Thoracic aorta (tissue), 2 donors: ENCODE data around the gene MAD1L1. TPM values are rescaled to one million over a fixed set of nuclear protein-coding genes. Genes with fewer than 3 reads are reported as not detected.

ENCODE experiments used
- ATAC-seq: fragments of 150-250 bp; one replicate; pipeline ENCODE4 v1.8.0; 2017; ENCODE audit warnings: low read depth; ENCODE audit not compliant: insufficient number of reproducible peaks, low FRiP score
- DNase-seq: peaks from one replicate; pipeline ENCODE4 v3.0.0-alpha.2; 2020; ENCODE audit warnings: low spot score
- H3K27ac ChIP-seq, 2 donors: fragments of 200-600 bp; sonication (generic); 1 replicate in 1 of 2; 2 replicates in 1 of 2; pipeline ENCODE4 v1.5.1; 2016; ENCODE audit warnings: mild to moderate bottlenecking in 2 of 2, moderate library complexity in 2 of 2
- H3K27me3 ChIP-seq: fragments of 200-600 bp; sonication (generic); replicated peaks from 2 replicates; pipeline ENCODE4 v1.6.0; 2016; ENCODE audit warnings: mild to moderate bottlenecking; ENCODE audit not compliant: insufficient read depth
- H3K36me3 ChIP-seq: fragments of 200-600 bp; sonication (generic); one replicate; pipeline ENCODE4 v1.5.1; 2016
- H3K4me1 ChIP-seq, 2 donors: fragments of 200-600 bp; sonication (generic); 1 replicate in 1 of 2; 2 replicates in 1 of 2; pipeline versions ENCODE4 v1.5.1 to v1.6.0; 2016; ENCODE audit warnings: low read depth in 2 of 2, mild to moderate bottlenecking in 1 of 2; ENCODE audit not compliant: control insufficient read depth in 1 of 2
- H3K4me3 ChIP-seq: fragments of 200-600 bp; sonication (generic); 2 replicates; pipeline ENCODE4 v1.5.1; 2016; ENCODE audit warnings: mild to moderate bottlenecking
- H3K9me3 ChIP-seq: fragments of 200-600 bp; sonication (generic); 2 replicates; pipeline ENCODE4 v1.5.1; 2016
- CTCF ChIP-seq: fragments of 200-600 bp; sonication (generic); IDR thresholded peaks from one replicate; pipeline ENCODE4 v1.5.1; 2019; ENCODE audit warnings: antibody characterized with exemption
- total RNA-seq, 2 donors: library from RNA; depleted of rRNA; stranded (reverse); fragments of >200 nt; gene quantifications; one replicate each; pipeline versions ENCODE4 v1.1.0 to v1.2.3, GENCODE V29; 2016

MAD1L1 gene
- total RNA-seq, 2 donors from 2014 or later, result 27.4 to 41.3 TPM

GRCh38 chr7:2266911-2267310 is 34.2 kb upstream of the MAD1L1 start:
- Histone ChIP-seq H3K27me3 (no peaks in the 10 kb centered on the region), H3K4me3 (no peak overlapping the region), H3K36me3 (peaks cover 17% of the 10 kb centered on the region), H3K27ac (no peak overlapping the region), H3K4me1 (no peaks in the 10 kb centered on the region), H3K9me3 (no peaks in the 10 kb centered on the region)
- TF ChIP-seq CTCF, result no peak
- no peak for ATAC-seq
- no peak for DNase-seq

GRCh38 chr7:2264158-2264557 is 31.4 kb upstream of the MAD1L1 start:
- no peaks in the 10 kb centered on the region for H3K4me1 ChIP-seq
- ATAC-seq (no peak), DNase-seq (no peak)
- H3K9me3 ChIP-seq, result no peaks in the 10 kb centered on the region
- H3K36me3 ChIP-seq, result peaks cover 8% of the 10 kb centered on the region
- H3K4me3 ChIP-seq, result no peak overlapping the region
- no peaks in the 10 kb centered on the region for H3K27me3 ChIP-seq
- no peak for TF ChIP-seq CTCF
- no peak overlapping the region for H3K27ac ChIP-seq

GRCh38 chr7:2263176-2263575 is 30.4 kb upstream of the MAD1L1 start:
- no peak overlapping the region for H3K27ac ChIP-seq
- no peak for DNase-seq
- H3K36me3 ChIP-seq, result peaks cover 8% of the 10 kb centered on the region
- no peaks in the 10 kb centered on the region for H3K4me1 ChIP-seq
- no peak for ATAC-seq
- no peak for TF ChIP-seq CTCF
- H3K9me3 ChIP-seq, result no peaks in the 10 kb centered on the region
- no peaks in the 10 kb centered on the region for H3K27me3 ChIP-seq
- H3K4me3 ChIP-seq, result no peak overlapping the region

- Histone ChIP-seq H3K27me3 (no peaks in the 10 kb centered on the region), H3K27ac (no peak overlapping the region), H3K4me1 (no peaks in the 10 kb centered on the region), H3K4me3 (no peak overlapping the region), H3K9me3 (no peaks in the 10 kb centered on the region), H3K36me3 (peaks cover 8% of the 10 kb centered on the region)
- no peak for ATAC-seq
- DNase-seq, result no peak
- TF ChIP-seq CTCF, result no peak
Measured at GRCh38 chr7:2261611-2262010, 28.9 kb upstream of the MAD1L1 start.

- Histone ChIP-seq H3K4me3 (no peak overlapping the region), H3K4me1 (no peaks in the 10 kb centered on the region), H3K9me3 (no peaks in the 10 kb centered on the region), H3K27ac (no peak overlapping the region), H3K36me3 (peaks cover 8% of the 10 kb centered on the region), H3K27me3 (no peaks in the 10 kb centered on the region)
- TF ChIP-seq CTCF, result no peak
- ATAC-seq, result no peak
- no peak for DNase-seq
Measured at GRCh38 chr7:2260820-2261219, 28.1 kb upstream of the MAD1L1 start.
